ENCODE results near the gene SLC38A6.

DNA sequence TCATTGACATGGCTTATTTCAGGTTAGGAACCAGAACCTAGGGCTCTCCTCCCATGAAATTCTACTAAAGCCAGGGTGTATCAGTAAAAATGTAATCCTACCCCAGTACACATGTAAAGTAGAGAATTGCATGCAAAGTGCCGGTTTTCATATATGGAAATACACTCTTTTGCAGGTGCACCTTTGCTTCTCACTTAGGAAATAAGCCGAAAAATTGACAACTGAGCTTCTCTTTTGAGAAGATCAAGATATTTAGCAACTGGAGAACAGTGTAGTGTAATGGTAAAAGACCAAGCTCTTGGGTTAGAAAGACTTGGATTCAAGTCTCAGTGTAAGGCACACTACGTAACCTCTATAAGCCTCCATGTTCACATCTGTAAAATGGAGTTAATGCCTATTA is 82.4 kb downstream of the SLC38A6 start:
- TF ChIP-seq, protein P1, sequence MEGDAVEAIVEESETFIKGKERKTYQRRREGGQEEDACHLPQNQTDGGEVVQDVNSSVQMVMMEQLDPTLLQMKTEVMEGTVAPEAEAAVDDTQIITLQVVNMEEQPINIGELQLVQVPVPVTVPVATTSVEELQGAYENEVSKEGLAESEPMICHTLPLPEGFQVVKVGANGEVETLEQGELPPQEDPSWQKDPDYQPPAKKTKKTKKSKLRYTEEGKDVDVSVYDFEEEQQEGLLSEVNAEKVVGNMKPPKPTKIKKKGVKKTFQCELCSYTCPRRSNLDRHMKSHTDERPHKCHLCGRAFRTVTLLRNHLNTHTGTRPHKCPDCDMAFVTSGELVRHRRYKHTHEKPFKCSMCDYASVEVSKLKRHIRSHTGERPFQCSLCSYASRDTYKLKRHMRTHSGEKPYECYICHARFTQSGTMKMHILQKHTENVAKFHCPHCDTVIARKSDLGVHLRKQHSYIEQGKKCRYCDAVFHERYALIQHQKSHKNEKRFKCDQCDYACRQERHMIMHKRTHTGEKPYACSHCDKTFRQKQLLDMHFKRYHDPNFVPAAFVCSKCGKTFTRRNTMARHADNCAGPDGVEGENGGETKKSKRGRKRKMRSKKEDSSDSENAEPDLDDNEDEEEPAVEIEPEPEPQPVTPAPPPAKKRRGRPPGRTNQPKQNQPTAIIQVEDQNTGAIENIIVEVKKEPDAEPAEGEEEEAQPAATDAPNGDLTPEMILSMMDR (IDR thresholded peaks at IDR 0.05), result no peak
- no peak for TF ChIP-seq POLR2A (IDR thresholded peaks at IDR 0.05)

Measured in testis (tissue), 2 donors.